Endometrium (tissue), 2 donors: ENCODE results near the gene DEFB113.

Experiments used
- FAIRE-seq: peaks from 2 replicates; lab custom pipeline; 2012; peaks lifted over from hg19 to GRCh38; lab: Jason Lieb, UNC
- donor health status: control.
- donor health status: control.

DEFB113 gene

DNA sequence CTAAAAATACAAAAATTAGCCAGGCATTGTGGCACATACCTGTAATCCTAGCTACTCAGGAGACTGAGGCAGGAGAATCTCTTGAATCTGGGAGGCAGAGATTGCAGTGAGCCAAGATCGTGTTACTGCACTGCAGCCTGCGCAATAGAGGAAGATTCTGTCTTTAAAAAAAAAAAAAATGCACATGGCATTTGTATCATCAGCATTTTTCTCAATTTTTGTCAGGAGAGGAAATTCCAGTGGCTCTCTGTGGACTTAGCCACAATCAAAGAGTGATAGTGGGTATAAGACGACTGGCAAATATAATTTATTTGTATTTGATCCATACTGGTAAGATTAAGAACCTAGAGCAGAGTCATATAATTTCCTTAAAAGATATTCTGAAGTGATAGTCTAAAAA is 34.0 kb downstream of the DEFB113 start:
- FAIRE-seq = no peak

DNA sequence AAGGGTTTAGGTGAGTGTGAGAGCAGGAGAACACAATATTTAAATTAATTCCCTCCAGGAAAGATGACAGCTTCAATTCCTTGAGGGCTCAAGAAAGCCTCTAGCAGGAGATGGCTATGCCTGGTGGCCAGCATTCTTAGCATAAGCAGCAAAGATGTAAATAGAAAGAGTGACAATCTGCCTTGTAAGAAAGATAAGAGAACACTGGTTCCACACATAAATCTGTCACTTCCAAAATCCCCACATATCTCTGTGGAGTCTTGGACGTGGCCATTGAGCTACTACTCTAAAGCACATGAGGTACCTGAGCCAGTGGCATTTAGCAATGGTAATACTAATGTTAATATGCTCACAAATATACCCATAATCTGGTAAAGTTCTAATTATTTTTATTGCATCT is 34.7 kb downstream of the DEFB113 start:
- no peak for FAIRE-seq

DNA sequence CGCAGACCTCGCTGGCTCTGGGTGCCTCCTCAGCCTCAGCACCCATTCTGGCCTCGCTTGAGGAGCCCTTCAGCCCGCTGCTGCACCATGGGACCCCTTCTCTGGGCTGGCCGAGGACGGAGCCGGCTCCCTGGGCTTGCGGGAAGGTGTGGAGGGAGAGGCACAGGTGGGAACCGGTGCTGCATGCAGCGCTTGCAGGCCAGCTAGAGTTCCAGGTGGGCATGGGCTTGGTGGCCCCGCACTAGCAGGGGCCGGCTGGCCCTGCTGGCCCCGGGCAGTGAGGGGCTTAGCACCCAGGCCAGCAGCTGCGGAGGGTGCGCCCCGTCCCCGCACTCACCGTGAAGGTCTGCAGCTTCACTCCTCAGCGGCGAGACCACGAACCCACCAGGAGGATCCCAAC is 35.9 kb downstream of the DEFB113 start:
- FAIRE-seq = no peak

DNA sequence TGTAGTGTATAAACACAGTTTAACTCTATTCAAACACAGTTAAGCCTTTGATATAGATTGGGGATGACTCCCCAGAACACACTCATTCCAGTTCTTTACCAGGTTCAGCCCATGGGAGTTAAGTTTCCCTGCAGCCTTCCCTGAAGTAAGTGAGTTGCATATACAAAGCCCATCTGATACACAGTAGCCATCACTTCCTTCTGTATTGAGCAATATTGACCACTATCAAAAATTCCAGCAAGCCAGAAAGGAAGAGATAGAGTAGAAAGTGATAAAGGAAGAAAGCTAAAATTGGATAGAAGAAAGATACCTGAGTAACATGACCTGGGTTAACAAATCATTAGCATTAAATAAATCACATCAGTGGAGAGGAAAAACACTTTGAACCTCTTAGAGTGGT is 40.1 kb downstream of the DEFB113 start:
- FAIRE-seq = no peak

DNA sequence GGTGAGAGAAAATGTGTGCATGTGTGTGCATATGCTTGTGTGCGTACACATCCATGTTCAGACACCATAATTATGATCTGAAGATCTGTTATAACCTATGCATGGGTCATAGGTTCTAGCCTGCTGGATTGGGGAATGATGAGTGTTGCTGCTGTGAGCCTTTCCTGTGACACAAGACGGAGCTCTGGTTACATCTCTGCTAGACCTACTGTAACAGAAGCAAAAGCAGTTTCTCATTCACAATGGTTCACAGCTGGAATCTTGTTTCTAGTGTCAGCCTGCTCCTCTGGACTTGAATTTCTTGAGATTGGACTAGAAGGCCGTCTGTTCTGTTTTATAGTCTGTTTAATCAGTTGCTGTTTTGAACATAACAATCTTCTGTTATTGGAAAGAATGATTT is 45.6 kb downstream of the DEFB113 start:
- FAIRE-seq = peak; percentile 95

DNA sequence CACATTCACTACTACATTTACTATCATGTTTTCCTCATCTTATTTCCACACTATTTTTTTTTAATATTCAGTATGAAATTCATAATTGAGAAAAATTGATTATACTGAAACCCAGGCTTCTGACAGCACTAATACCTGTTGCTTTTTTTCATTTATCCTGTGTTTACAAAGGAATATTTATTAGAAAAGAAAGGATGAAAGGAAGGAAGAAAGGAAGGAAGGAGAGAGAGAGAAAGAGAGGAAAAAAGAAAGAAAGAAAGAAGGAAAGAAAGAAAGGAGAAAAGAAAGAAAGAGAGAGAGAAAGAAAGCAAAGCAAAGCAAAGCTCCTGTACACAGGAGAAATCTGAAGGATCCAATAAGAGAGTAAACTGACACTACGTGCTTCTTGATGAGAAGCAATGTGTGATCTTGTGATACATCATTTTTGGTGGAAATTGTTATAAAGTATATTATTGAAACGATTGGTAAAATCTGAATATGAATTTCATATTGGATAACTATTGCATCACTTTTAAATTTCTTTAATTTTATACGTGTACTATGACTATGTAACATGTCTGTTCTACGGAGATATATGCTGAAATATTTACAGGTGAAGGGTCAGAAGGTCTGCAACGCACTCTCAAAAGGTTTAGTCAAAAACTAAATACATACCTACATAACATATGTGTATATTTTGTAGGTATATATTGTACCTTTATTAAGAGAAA is 49.3 kb downstream of the DEFB113 start:
- FAIRE-seq = no peak

DNA sequence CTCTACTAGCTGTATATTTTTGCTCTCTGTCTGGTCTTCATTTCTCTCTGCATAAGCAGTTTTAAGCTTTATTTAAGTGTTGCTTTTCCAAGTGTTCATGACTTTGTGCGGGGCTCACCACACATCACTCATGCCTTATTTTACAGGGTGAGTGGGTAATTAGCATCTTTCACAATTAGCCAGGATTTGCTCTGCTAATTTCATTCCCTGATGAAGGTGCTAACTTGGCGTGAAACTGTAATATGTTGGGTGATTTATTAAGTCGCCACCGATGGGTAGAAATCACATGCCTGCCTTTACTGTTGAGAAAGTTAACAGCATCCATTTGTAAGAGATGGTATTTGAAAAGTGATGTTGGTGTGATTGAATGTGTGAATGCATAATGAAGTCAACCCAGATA is 50.2 kb downstream of the DEFB113 start:
- no peak for FAIRE-seq

DNA sequence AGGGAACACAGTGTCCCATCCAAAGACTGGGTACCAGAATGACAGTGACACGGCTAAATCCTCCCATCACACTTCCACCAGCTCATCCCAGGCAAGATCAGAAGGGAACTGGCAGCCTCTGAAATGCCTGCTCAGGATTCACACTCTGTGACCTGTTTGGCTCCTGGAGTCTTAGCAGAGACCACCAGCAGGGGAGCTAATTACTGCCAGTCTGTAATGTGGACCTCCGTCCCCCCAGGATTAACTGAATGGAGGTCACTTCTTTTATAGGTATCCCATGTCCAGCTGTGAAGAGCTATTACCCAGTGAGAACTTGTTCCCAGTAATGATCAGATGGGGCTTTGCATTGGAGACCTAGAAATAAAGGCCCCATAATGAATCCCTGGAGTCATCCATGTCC is 50.6 kb downstream of the DEFB113 start:
- FAIRE-seq = no peak
